ENCODE measurements around the gene ETS2.
"Not testable (repeated sequence)": the region's sequence is repeated elsewhere in the genome, so short reads cannot be mapped to it uniquely, and the experiment has no call there.

ETS2 gene

DNA sequence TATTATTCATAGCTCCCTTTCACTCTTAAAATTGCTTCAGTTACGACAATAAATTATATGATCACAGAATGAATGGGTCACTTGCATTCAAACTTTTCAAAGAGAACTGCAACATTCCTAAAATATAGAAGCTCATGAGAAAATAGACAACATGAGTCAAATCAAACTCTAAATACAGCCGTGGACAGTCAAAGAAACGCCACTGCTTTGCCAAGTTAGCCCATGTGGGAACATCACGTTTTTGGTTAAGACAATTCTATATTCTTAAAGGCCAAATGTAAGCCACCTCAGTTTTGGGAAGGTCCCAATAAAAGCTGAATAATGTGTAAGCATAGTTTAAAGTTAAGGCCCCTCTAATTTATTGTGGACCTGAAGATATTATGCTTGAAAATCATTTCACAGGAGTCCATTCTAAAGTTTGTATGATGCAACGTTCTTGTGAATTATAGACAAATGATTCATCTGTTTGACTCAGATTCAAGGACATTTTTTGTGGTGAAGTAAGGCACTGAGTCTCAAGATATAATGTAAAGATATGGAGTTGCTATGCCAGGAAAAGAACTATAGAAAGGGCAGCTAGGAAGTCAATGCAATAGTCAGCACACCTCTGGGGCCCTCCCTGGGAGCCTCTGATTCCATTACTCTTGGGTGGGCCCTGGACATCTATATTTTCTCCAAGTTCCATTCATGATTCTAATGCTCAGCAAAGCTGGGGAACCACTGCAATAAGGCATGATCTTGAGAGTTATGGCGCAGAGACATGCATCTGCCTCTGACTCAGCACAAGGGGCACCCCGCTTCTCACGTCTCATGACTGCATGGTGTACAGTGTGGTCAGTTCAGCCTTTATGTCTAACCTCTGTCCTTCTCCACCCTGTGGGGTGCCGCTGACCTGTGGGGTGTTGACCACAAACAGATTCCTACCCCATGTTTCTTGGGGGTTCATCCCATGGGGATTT is 33.9 kb downstream of the ETS2 start:
- no peak for DNase-seq

DNA sequence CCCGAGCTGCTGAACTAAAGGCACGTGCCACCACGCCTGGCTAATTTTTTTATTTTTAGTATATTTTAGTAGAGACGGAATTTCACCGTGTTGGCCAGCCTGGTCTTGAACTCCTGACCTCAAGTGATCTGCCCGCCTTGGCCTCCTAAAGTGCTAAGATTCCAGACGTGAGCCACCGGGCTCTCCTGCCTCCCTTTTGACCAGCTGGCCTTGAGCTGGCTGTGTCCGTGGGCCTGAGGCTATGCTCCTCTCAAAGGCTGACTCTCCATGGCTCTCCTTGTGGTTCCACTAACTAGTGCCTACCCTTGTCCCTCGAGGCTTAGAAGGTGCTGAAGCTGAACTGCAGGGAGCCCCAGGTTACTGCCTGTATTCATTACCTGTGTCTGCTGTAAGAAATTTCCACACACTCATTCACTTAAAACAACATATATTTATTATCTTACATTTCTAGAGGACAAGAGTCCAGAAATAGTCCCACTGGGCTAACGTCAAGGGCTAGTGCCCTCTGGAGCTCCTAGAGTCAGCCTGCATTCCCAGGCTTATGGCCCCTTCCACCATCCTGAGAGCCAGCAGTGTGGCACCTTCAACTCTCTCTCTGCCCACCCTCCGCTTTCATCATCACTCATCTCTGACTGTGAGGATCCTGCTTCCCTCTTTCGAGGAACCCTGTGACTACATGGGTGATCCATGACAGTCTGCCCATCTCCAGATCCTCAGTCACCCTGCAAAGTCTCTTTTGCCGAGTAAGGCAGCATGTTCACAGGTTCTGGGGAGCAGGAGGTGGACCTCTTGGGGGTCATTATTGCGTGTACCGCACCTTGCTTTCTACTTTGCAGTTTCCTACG is 34.9 kb downstream of the ETS2 start:
- DNase-seq = no peak

DNA sequence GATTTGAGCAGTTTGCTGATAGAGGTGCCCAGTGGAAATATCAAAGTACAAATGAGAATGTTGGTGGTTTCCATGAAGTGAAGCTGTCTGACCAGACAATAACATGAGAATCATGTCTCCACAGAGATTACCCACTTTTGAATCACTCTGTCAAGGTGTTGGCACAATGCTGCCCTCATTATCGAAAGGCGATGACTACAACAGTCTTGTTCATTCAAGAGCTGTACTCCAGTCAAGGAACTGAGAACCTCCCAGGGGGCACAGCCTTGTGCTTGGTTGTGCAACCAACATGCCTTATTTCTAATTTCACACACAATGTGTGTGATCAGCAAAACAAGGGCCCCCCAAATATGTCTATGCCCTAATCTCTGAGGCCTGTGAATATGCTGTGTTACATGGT is 35.7 kb downstream of the ETS2 start:
- DNase-seq = no peak

DNA sequence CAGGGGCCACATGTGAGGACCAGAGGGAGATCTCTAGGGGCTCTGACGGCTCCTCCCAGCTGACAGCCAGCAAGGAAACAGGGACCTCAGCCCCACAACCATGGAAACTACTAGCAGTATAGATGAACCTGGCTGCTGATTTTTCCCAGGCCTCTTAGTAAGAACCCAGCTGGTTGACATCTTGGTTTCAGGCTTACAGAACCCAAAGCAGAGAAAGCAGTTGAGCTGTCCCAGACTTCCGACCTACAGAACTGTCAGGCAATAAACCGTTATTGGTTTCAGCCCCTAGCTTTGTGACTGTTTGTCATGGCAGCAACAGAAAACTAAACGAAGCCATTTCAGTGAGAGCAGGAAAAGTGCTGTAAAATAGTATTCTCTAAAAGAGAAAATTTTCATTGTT is 36.4 kb downstream of the ETS2 start:
- no peak for DNase-seq

DNA sequence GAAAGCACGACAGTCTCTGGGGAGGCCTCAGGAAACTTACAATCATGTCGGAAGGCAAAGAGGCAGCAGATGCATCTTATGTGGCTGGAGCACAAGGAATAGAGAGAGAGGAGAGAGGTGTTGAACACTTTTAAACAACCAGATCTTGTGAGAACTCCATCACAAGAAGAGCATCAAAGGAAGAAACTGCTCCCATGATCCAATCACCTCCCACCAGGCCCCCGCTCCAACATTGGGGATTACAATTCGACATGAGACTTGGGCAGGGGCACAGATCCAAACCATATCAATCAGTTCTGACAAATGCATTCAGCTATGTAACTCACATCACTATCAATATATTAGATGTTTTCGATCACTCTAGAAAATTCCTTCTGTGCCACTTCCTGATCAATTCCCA is 37.6 kb downstream of the ETS2 start:
- no peak for DNase-seq

DNA sequence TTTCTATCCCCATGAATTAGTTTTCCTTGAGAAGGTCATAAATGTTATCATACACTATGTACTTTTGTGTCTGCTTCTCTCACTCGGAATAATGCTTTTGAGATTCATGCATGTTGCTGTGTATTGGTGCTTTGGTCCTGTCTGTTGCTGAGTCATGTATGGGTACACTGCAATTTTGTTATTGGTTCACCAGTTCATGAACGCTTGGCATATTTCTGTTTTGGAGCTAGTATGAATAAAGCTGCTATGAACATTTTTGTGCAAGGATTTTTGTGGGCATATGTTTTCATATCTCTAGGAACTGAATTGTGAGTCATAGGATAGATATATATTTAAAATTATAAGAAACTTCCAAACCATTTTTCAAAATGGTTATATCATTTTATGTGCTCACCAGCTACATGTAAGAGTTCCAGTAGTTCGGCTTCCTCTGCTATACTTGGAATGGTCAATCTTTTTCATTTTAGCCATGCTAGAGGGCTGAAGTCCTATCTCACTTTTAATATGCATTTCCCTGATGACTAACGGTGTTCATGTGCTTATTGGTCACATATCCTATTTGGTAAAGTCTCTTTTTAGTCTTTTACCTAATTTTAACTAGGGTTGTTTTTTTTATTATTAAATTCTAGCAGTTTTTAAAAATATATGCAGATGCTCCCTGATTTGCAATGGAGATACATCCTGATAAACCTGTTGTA is 38.2 kb downstream of the ETS2 start:
- DNase-seq = no peak

DNA sequence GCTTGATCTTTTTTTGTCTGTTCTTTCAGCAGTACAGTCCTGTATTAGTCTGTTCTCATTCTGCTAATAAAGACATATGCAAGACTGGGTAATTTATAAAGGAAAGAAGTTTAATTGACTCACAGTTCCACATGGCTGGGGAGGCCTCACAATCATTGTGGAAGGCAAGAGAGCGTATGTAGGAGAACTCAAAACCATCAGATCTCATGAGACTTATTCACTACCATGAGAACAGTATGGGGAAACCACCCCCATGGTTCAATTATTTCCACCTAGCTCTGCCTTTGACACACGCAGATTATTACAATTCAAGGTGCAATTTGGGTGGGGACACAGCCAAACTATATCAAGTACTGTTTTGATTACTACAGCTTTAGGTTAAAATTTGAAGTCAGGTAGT is 39.6 kb downstream of the ETS2 start:
- not testable (repeated sequence) for DNase-seq

DNA sequence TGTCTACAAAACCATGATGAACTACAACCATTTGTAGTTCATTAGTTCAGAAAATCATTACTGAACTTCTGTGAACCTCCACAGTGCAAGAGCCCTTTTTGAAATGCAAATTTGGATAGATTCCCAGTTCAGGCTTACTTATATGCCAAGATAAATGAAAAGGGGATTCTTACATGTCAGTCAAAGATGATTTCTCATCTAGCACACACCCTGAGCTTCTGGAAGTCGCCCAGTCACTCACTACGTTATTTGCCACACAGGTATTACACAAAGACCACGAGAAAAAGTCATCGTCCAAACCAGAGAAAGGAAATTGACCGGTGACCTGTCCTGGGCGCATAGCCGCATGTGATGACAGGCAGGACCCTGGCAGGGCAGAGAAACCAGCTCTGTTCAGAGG is 41.8 kb downstream of the ETS2 start:
- DNase-seq = no peak

DNA sequence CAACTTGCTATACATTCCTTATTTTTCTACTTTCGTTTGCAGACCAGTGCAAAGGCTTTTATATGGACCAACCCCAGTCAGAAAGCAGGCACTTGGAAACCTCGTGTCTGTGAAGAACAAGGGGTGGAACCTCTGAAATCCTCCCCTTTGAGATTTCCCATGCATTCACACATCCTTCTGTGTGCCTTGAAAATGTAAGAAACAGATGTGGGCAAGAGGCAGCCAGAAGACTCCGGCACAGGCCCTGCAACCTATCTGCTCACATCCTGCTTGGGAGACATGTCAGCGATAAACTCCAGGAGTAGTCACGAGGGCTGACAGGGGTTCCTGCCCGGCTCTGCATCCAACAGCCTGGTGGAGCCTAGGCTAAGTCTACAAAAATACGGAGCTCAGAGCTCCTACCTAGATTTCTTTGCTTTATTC is 42.5 kb downstream of the ETS2 start:
- DNase-seq = no peak

DNA sequence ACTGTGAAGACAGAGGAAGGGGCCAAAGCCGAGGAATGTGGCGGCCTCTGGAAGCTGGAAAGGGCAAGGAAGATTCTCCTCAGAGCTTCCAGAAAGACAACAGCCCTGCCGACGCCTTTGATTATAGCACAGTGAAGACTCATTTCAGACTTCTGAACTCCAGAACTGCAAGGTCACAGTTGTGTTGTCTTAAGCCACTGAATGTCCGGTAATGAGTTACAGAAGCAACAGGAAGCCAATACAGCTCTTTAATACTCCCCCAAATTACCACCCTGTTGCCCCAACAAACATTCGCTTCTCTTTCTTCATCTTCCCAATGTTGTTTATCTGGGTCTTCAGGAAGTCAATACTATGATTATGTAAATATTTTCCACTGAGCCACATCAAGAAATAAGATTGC is 44.0 kb downstream of the ETS2 start:
- DNase-seq = no peak

DNA sequence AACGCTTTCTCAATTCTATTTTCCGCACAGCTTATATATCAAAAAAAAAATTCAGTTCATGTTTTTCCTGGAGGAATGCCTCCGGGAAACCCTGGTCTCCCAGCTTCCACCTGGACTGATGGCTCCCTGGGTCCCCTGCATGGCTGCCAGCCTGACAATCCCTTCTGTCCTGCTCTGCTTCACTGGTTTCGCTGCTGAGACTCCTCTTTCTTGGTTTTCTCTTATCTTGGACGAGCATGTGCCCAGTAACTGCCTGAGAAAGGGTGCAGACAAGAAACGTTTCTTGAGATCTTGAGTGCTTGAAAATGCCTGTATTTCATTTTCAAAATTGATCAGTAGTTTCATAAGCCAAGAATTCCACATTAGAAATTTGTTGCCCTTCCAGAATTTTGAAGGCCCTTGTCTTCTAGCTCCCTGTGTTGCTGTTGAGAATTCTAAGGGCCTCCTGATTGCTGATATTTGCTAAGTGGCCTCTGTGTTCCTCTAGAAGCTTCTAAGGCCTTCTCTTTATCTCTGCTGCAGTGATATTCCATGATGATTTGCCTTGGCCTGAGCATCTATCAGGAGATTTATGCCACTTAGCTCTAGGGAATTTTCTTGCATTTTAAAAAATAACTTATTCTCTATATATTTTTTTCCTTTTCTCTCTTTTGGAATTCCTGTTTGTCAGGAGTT is 44.7 kb downstream of the ETS2 start:
- no peak for DNase-seq

DNA sequence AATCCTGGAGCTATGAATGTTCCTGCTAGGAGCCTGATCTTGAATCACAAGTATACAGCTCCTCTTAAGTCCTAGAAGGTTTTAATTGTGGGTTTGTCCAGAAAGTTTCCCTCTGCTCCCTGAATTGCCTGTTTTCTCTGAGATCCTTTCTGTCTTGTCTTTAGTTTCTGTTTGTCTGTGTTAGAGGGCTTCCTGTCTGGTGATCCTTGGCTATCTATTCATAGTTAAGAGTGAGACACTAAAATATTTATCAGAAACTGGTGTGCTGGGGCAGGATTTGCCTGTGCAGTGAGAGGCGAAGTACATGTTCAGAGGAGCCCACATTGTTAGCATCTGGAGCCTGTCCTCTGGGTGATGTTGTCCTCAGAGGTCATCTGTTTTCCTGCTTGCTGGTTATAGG is 45.4 kb downstream of the ETS2 start:
- no peak for DNase-seq

DNA sequence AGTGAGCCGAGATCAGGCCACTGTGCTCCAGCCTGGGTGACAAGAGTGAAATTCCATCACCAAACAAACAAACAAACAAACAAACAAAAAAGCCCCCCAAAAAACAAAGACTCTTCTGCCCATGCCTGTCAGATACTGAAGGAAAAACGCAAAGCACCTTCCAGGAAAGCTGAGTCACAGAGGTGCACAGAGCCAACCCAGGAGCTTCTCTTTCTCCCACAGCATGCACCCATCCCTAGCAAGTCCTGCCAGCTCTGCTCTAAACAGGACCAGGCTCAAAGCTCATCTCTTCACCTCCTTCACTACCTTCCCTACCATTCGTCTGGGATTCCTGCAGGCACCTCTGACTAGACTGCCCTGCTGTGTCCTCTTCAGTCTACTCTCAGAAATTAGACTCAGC is 46.5 kb downstream of the ETS2 start:
- DNase-seq = no peak

DNA sequence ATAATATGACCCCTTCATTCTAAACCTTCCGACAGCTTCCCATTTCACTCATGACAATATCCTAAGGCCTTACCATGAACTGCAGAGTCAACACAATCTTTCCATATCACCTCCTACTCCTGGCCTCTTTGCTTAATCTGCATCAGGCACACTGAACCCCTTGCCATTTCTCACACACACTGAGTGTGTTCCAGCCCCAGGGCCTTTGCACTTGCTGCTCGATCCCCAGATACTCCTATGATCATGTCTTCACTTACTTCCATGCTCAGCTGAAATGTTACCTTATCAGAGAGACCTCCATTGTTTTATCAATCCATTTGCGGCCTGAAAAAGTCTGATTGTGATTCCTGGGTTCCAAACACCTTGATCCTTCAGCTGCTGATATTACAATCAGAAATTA is 47.0 kb downstream of the ETS2 start:
- DNase-seq = no peak

DNA sequence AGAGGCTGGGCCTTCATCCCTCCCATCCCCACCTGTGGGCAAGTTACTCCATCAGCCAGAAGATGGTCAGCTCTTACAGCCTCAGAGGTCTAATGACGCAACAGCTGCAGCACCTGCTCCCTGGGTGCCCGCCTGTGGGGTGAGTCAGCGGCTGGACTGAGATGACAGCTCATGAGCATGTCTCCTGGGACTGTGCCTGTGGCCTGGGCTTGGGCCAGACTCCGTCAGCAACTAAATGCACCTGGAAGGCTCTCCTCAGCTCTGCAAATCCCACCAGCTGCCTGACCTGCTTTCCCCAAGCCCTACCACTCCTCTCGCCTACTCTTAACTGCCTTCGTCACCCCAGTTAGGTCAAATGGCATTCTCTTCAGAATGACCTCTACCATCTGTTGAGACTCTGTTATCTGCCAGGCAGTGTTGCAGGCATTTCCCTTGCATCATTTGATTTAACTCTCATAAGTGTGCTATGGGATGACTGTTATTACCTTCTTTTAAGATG is 47.7 kb downstream of the ETS2 start:
- peak in 1 of 2 experiments; percentile 4 for DNase-seq

DNA sequence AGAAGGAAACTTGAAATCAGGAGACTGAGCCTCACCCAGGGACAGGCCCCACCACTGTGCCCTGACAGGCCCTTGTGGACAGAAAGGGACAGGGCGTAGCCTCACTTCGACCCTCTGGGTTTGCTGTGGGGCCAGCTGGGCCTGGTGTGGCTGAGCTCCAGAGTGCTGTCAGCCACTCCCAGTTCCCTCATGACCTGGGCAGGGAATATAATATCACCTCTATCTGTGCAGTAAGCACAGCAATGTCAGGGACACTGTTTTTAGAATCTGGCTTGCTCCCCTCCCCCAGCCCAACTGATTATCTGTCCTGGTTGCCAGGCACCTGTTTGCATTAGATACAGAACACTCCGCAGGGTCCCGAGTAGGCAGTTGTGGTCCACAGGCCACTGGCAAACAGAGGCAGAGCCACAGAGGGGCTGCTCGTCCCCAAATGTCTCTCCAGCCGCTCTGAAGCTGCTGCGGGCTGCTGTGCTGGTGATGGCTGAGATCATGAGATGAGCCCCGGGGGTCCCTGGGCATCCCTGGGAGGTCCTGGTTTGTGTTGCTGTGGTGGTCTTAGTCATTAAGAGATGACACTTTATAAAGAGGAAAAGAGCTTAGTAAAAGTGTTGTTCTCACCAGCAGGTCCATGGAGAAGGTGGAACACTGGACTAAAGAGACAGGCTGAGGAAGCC is 51.6 kb downstream of the ETS2 start:
- DNase-seq = no peak

DNA sequence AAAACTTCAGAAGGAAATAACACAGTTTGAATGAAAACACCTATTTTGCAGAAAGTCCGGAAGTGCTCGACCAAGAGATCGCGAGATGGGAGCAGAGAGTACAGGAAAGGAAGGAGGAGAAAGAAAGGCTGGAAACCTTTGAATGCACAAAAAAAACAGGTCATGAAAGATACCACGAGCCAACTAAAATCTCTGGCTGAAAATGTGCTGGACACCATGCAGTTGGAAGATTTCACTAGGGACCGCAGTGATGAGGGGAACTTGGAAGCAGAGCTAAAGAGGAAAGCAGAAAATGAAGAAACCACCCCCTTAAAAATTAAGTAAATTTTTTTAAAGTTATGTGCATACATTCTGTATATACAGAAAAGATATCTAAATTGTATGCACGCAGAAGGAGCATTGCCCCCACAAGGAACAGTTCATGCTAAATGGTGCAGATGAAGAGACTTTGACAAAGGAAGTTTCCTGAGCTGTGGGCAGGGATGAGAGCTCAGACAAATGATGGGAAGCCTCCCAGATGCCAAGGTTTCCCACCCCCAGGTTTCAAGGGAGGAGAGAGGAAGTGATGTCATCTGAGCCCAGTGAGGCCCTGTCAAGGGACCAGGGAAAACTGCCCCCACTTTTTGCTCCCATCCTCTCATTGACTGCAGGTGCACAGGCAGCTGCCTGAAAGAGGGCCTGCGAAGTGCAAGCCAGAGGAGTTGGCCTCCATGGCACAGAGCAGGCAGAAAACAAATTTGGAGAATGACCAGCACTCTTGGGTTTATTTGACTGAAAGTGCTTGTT is 52.5 kb downstream of the ETS2 start:
- DNase-seq = no peak

DNA sequence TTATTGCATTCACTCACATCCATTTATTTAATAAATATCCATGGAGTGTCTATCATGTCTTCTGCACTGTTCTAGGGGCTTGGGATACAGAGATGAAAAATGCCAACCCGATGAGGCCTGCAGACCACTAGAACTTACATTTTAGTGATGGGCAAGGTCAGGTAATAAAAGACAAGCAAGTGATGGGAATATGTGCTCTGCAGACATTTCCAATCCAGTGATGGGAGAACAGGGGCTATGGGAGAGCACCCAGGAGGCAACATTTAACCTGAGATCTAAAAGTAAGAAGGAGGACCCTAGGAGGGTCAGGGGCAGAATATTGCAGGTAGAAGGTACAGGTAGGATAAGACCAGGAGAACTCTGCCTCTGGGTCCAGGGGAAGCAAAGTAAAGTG is 53.1 kb downstream of the ETS2 start:
- no peak for DNase-seq

DNA sequence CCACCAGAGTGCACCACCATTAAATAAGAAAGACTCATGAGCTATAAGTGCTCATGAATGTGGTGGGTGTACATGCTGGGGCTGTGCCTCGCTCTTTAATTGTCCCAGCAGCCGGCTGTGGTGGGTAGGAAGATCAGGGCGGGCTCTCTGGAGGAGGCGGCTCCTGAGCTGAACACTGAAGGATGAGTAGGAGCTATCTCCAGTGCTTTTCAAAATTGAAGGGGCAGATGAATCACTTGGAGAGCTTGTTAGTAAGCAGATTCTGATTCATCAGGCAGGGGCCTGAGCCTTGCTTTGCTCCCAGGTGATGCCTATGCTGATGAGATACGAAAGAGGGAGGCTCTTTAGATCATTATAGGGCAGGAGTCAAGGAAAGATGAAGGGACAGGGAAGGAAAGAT is 54.1 kb downstream of the ETS2 start:
- DNase-seq = no peak

DNA sequence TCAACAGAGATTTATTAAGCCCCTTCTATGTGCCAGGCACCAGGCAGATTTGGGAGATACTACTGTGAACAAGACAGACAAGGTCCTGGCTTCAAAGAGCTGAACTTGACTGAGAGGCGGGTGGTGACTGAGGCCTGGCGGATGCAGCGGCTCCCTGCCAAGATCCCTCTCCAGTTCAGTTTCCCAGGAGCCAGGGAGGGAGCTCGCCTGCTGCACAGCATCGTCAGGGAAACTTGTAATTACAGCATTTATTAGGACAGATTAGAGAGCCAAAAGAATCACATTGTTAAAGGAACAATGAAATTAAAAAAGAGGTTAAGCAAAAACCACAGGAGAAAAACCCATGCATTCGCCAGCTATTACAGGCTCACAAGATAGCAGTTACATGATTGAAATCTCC is 55.3 kb downstream of the ETS2 start:
- no peak for DNase-seq
